ENCODE measurements around the gene DOK6.

Gene DOK6

DNA sequence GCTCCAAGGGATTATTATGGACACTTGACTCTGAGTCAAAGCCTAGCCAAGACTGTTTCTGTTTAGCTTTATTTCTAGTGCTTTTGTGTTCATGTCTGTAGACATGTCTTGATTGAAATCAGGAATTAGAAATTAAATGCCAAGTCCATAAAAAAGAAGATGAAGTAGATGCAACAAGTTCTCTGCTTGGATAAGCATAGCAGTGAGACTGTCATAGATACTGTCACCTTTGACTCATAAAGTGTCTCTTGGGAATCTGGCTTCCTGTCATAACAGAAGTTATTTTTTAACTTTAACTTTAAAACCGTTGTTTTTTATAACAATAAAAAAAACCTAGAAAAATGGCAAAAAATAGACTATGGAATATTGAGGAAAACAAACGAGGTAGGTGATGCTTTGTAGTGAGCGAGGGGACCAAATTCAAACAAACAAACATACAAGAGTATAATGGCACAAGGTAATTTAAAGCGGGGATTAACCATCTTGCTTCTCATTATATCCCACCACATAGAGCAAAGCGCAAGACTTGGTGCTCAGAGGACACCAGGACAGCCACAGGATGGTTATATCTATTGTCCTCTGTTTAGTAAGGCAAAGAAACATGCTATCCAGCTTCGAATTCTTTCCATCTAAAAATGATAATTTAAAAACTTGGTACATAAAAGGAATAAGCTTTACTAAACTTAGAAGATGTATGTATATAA, 482.4 kb downstream of the DOK6 start:
- TF ChIP-seq, protein P1, sequence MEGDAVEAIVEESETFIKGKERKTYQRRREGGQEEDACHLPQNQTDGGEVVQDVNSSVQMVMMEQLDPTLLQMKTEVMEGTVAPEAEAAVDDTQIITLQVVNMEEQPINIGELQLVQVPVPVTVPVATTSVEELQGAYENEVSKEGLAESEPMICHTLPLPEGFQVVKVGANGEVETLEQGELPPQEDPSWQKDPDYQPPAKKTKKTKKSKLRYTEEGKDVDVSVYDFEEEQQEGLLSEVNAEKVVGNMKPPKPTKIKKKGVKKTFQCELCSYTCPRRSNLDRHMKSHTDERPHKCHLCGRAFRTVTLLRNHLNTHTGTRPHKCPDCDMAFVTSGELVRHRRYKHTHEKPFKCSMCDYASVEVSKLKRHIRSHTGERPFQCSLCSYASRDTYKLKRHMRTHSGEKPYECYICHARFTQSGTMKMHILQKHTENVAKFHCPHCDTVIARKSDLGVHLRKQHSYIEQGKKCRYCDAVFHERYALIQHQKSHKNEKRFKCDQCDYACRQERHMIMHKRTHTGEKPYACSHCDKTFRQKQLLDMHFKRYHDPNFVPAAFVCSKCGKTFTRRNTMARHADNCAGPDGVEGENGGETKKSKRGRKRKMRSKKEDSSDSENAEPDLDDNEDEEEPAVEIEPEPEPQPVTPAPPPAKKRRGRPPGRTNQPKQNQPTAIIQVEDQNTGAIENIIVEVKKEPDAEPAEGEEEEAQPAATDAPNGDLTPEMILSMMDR (IDR thresholded peaks at IDR 0.05; ENCODE audit: insufficient read depth, missing control alignments) = no peak
- FAIRE-seq (no peak), DNase-seq (ENCODE audit: insufficient read length, low spot score) (no peak)

- TF ChIP-seq, protein P1 (IDR thresholded peaks at IDR 0.05; ENCODE audit: insufficient read depth, missing control alignments) = no peak
- DNase-seq (ENCODE audit: insufficient read length, low spot score) (no peak), FAIRE-seq (no peak)
Observed at GRCh38 chr18:69883781-69884180, 483.1 kb downstream of the DOK6 start.

DNA sequence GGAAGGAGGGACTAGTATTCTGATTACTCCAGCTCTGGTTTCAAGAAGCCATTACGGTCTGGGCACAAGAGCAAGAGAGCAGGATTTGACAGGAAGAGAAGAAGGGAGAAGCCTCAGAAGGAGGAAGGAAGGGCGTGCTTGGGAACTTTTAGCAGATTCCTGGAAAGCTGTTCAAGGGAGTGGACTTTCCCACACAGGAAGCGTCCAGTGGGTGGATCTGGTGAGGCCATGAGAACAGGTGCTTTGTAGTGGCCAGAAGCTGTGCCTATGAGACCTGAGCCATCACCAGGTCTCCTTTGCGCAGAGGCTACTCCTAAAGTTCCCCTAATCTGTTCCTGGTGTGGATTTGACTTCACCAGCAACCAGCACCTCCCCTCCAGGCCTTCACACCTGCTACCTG, 484.7 kb downstream of the DOK6 start:
- FAIRE-seq = peak; percentile 66
- TF ChIP-seq, protein P1 (IDR thresholded peaks at IDR 0.05; ENCODE audit: insufficient read depth, missing control alignments) = no peak
- no peak for DNase-seq (ENCODE audit: insufficient read length, low spot score)

GRCh38 chr18:69885841-69886531, 485.3 kb downstream of the DOK6 start:
- DNase-seq (ENCODE audit: insufficient read length, low spot score) (no peak), FAIRE-seq (peak; percentile 90)
- TF ChIP-seq, protein P1 (IDR thresholded peaks at IDR 0.05; ENCODE audit: insufficient read depth, missing control alignments) = no peak

DNA sequence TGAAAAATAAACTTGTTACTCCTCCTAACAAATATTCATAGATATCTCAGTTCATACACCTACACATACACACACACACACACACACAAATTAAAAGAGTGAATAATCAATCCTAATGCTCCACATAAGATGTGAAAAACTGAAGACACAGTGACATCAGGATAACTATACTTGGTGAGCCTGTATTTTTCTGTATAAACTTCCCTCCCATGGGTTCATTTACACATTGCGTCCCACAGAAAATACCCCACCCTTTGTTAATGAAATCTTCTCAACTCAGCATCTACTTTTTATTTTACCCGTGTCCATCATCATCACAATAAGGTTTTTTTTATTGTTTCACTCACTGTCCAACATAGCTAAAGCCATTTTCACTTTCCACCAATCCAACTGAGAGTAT, 486.6 kb downstream of the DOK6 start:
- FAIRE-seq = no peak
- no peak for DNase-seq (ENCODE audit: insufficient read length, low spot score)
- TF ChIP-seq, protein P1 (IDR thresholded peaks at IDR 0.05; ENCODE audit: insufficient read depth, missing control alignments) = no peak

DNA sequence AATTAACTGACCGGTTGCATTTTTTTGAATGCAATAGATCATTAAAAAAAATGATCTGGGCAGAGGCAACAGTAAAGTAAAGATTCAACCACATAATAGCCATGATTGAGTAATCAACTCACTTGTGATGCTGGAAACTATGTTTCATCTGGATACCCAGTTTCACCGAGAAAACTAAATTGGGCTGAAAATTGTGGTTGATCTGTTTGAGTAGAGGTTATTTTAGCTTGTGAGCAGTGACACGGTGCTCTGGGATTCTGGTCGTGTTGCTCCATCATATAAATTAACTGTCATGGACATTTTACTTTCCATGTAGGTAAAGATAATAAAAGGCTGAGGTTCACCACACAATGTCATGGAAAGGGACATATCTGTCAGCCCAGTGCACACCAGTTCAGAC, 488.3 kb downstream of the DOK6 start:
- FAIRE-seq (no peak), DNase-seq (ENCODE audit: insufficient read length, low spot score) (no peak)
- TF ChIP-seq, protein P1 (IDR thresholded peaks at IDR 0.05; ENCODE audit: insufficient read depth, missing control alignments) = no peak

- TF ChIP-seq, protein P1 (IDR thresholded peaks at IDR 0.05; ENCODE audit: insufficient read depth, missing control alignments) = no peak
- FAIRE-seq (no peak), DNase-seq (ENCODE audit: insufficient read length, low spot score) (no peak)
Observed at GRCh38 chr18:69890558-69890957, 489.9 kb downstream of the DOK6 start.

Measured in D721Med (cell line).